HG03108 (cell line): Measurements from ENCODE around the gene RNF207.

Source experiments
- ATAC-seq: cut with Tn5 transposase; IDR thresholded peaks from one replicate; pipeline ENCODE4 v1.9.1; 2021; ENCODE audit warnings: moderate library complexity; ENCODE audit not compliant: unreplicated experiment

Gene RNF207

GRCh38 chr1:6205849-6206519 lies at the start of gene RNF207:
Gene RNF207, plus strand, starts transcription at chr1:6206119. Its CDS starts 417 bp downstream, at chr1:6206536.
- peak; percentile 58 for ATAC-seq

GRCh38 chr1:6157132-6157527 lies 48.8 kb upstream of the RNF207 start:
- no peak for ATAC-seq

GRCh38 chr1:6157528-6158174 lies 48.3 kb upstream of the RNF207 start:
- ATAC-seq = no peak

GRCh38 chr1:6158181-6158580 lies 47.7 kb upstream of the RNF207 start:
- ATAC-seq = no peak

GRCh38 chr1:6162341-6162740 lies 43.6 kb upstream of the RNF207 start:
- no peak for ATAC-seq

GRCh38 chr1:6162773-6163172 lies 43.1 kb upstream of the RNF207 start:
- no peak for ATAC-seq

- no peak for ATAC-seq
These were observed 42.5 kb upstream of the RNF207 start for GRCh38 chr1:6163191-6163972.

- no peak for ATAC-seq
These were observed 41.8 kb upstream of the RNF207 start for GRCh38 chr1:6163973-6164617.

- ATAC-seq = no peak
These were observed 40.9 kb upstream of the RNF207 start for GRCh38 chr1:6165027-6165426.

- ATAC-seq = no peak
These were observed 40.4 kb upstream of the RNF207 start for GRCh38 chr1:6165441-6165985.

- no peak for ATAC-seq
These were observed 39.7 kb upstream of the RNF207 start for GRCh38 chr1:6166221-6166620.

GRCh38 chr1:6166655-6167390 lies 39.1 kb upstream of the RNF207 start:
- no peak for ATAC-seq

- no peak for ATAC-seq
These were observed 38.3 kb upstream of the RNF207 start for GRCh38 chr1:6167391-6168303.

GRCh38 chr1:6168947-6169586 lies 36.9 kb upstream of the RNF207 start:
- no peak for ATAC-seq

- no peak for ATAC-seq
These were observed 35.7 kb upstream of the RNF207 start for GRCh38 chr1:6170116-6170741.

GRCh38 chr1:6170742-6171201 lies 35.1 kb upstream of the RNF207 start:
- no peak for ATAC-seq

- no peak for ATAC-seq
These were observed 34.3 kb upstream of the RNF207 start for GRCh38 chr1:6171548-6172124.

GRCh38 chr1:6172549-6172948 lies 33.4 kb upstream of the RNF207 start:
- no peak for ATAC-seq
